GM10248 (cell line): ENCODE measurements around the gene DCUN1D2.
"Not testable (repeated sequence)": the region's sequence is repeated elsewhere in the genome, so short reads cannot be mapped to it uniquely, and the experiment has no call there.

ENCODE experiments used
- CTCF ChIA-PET: fragments of 300-600 bp; sonication (Branson Sonifier 250); formaldehyde crosslinking; extraction: SDS; loops from one replicate; lab custom pipeline; 2021; ENCODE audit warnings: antibody characterized with exemption; lab: Yijun Ruan, JAX
- POLR2A ChIA-PET: fragments of 350-650 bp; sonication (Branson Sonifier 250); formaldehyde crosslinking; extraction: SDS; loops from one replicate; lab custom pipeline; 2020; ENCODE audit warnings: antibody characterized with exemption; lab: Yijun Ruan, JAX
- DNase-seq: peaks from one replicate; pipeline ENCODE4 v3.0.0; 2012; ENCODE audit errors: extremely low spot score
- CTCF ChIP-seq: IDR thresholded peaks from 2 replicates; pipeline ENCODE4 v1.5.1; 2012; ENCODE audit warnings: mild to moderate bottlenecking, low read depth; ENCODE audit errors: extremely low read depth, missing control alignments, control extremely low read depth

DCUN1D2 gene

GRCh38 chr13:113437408-113438010 is 53.0 kb downstream of the DCUN1D2 start:
- POLR2A ChIA-PET: no interaction called here
- no peak for DNase-seq

GRCh38 chr13:113436866-113437265 is 53.6 kb downstream of the DCUN1D2 start:
- POLR2A ChIA-PET, DNase-seq: not testable (repeated sequence)
- CTCF ChIA-PET: interaction anchor here (1.2 kb wide), 1 partner anchor 13 kb away, joined by 5 read pairs; no protein-coding TSS in a partner anchor

More at GRCh38 chr13:113437408-113438010, 53.0 kb downstream of the DCUN1D2 start:
- CTCF ChIA-PET: interaction anchor here (1.2 kb wide), 1 partner anchor 12 kb away, joined by 5 read pairs; no protein-coding TSS in a partner anchor
- TF ChIP-seq CTCF: no peak

GRCh38 chr13:113435907-113436306 is 54.6 kb downstream of the DCUN1D2 start:
- DNase-seq, CTCF ChIA-PET, POLR2A ChIA-PET: not testable (repeated sequence)

- no peak for DNase-seq
- CTCF ChIA-PET: interaction anchor here (0.7 kb wide), 1 partner anchor 39 kb away, joined by 3 read pairs; no protein-coding TSS in a partner anchor
- TF ChIP-seq CTCF: no peak
- POLR2A ChIA-PET: no interaction called here
These were observed 57.1 kb downstream of the DCUN1D2 start for GRCh38 chr13:113433391-113433916.

- POLR2A ChIA-PET: no interaction called here
- CTCF ChIA-PET: no interaction called here
- no peak for TF ChIP-seq CTCF
- DNase-seq: no peak
These were observed 57.8 kb downstream of the DCUN1D2 start for GRCh38 chr13:113432506-113433270.

- no peak for TF ChIP-seq CTCF
- no peak for DNase-seq
- CTCF ChIA-PET: no interaction called here
- POLR2A ChIA-PET: no interaction called here
These were observed 59.3 kb downstream of the DCUN1D2 start for GRCh38 chr13:113431171-113431570.

- TF ChIP-seq CTCF: no peak
- ChIA-PET POLR2A (no interaction called here), CTCF (no interaction called here)
- no peak for DNase-seq
These were observed 60.0 kb downstream of the DCUN1D2 start for GRCh38 chr13:113430378-113431110.
